Coronary artery (tissue), 2 donors: Measurements from ENCODE around the gene MICAL3.

Experiments
- DNase-seq: peaks from one replicate; pipeline ENCODE4 v3.0.0-alpha.2; 2017; ENCODE audit warnings: low spot score
- H3K27ac ChIP-seq, 2 donors: fragments of 200-600 bp; sonication (generic); one replicate each; pipeline ENCODE4 v1.5.1; 2016 to 2019
- H3K4me3 ChIP-seq: fragments of 200-600 bp; sonication (generic); 2 replicates; pipeline ENCODE4 v1.5.1; 2016; ENCODE audit warnings: mild to moderate bottlenecking, moderate library complexity
- CTCF ChIP-seq: fragments of 200-600 bp; sonication (generic); IDR thresholded peaks from one replicate; pipeline ENCODE4 v1.5.1; 2019; ENCODE audit warnings: antibody characterized with exemption

Gene MICAL3

GRCh38 chr22:17968126-17968525 lies 56.2 kb downstream of the MICAL3 start:
- Histone ChIP-seq H3K4me3 (no peak overlapping the region), H3K27ac (no peak overlapping the region)
- no peak for TF ChIP-seq CTCF
- no peak for DNase-seq

GRCh38 chr22:17966403-17966717 lies 58.0 kb downstream of the MICAL3 start:
- H3K4me3 ChIP-seq: no peak overlapping the region
- no peak overlapping the region for H3K27ac ChIP-seq
- no peak for DNase-seq
- TF ChIP-seq CTCF: no peak

- DNase-seq: no peak
- Histone ChIP-seq H3K4me3 (no peak overlapping the region), H3K27ac (no peak overlapping the region)
- no peak for TF ChIP-seq CTCF
These were observed 58.6 kb downstream of the MICAL3 start for GRCh38 chr22:17965538-17966402.

- Histone ChIP-seq H3K4me3 (no peak overlapping the region), H3K27ac (no peak overlapping the region)
- no peak for TF ChIP-seq CTCF
- no peak for DNase-seq
These were observed 59.7 kb downstream of the MICAL3 start for GRCh38 chr22:17964643-17965042.

GRCh38 chr22:17964156-17964555 lies 60.2 kb downstream of the MICAL3 start:
- no peak for TF ChIP-seq CTCF
- no peak overlapping the region for H3K4me3 ChIP-seq
- H3K27ac ChIP-seq: no peak overlapping the region
- no peak for DNase-seq

- Histone ChIP-seq H3K27ac (no peak overlapping the region), H3K4me3 (no peak overlapping the region)
- DNase-seq: no peak
- no peak for TF ChIP-seq CTCF
These were observed 61.3 kb downstream of the MICAL3 start for GRCh38 chr22:17963015-17963414.

- Histone ChIP-seq H3K27ac (no peak overlapping the region), H3K4me3 (no peak overlapping the region)
- no peak for TF ChIP-seq CTCF
- no peak for DNase-seq
These were observed 62.2 kb downstream of the MICAL3 start for GRCh38 chr22:17962168-17962567.
